Prostate gland (tissue), 2 donors: ENCODE results near the gene HOXD8. TPM values are rescaled to one million over a fixed set of nuclear protein-coding genes. Genes with fewer than 3 reads are reported as not detected.
A peak's percentile ranks its signal among the peaks of the same experiment; 100 is the strongest.

Experiments
- DNase-seq: peaks from one replicate; pipeline ENCODE4 v3.0.0-alpha.2; 2019; ENCODE audit warnings: low spot score
- H3K27ac ChIP-seq, 2 donors: fragments of 200-600 bp; sonication (generic); 2 replicates each; pipeline ENCODE4 v1.5.1; 2017 to 2019
- H3K27me3 ChIP-seq: fragments of 200-600 bp; sonication (generic); replicated peaks from 2 replicates; pipeline ENCODE4 v1.5.1; 2019; ENCODE audit not compliant: insufficient read depth
- H3K36me3 ChIP-seq, 2 donors: fragments of 200-600 bp; sonication (generic); 1 replicate in 1 of 2; 2 replicates in 1 of 2; pipeline versions ENCODE4 v1.5.1 to v1.8.1; 2017 to 2019
- H3K4me1 ChIP-seq: fragments of 200-600 bp; sonication (generic); replicated peaks from 2 replicates; pipeline ENCODE4 v1.5.1; 2019
- H3K4me3 ChIP-seq, 2 donors: fragments of 200-600 bp; sonication (generic); 2 replicates each; pipeline ENCODE4 v1.5.1; 2017 to 2019
- H3K9me3 ChIP-seq: fragments of 200-600 bp; sonication (generic); 2 replicates; pipeline ENCODE4 v1.5.1; 2017
- POLR2A ChIP-seq: fragments of 450-650 bp; IDR thresholded peaks from one replicate; pipeline ENCODE4 v1.6.1; 2016; ENCODE audit warnings: antibody characterized with exemption, mild to moderate bottlenecking
- POLR2AphosphoS5 ChIP-seq: sonication (generic); formaldehyde crosslinking; IDR thresholded peaks from one replicate; pipeline ENCODE4 v1.6.1; 2017; ENCODE audit warnings: antibody characterized with exemption
- WGBS: methylation state at CpG from one replicate; pipeline ENCODE4 v1.1.5; 2018; 5-methylcytosine and 5-hydroxymethylcytosine counted together
- intact Hi-C: fragments of 100-400 bp; cut with DNase I; formaldehyde crosslinking; loops from one replicate; pipeline ENCODE4 v1.14.2; 2022
- total RNA-seq, 2 donors: library from RNA; depleted of rRNA; stranded (reverse); fragments of >200 nt; gene quantifications; one replicate each; pipeline ENCODE4 v1.1.0, GENCODE V29; 2016
- TF ChIP-seq, protein P1 (sequence below), 4 experiments: fragments of 200-600 bp in 2 of 4; fragments of 450-650 bp in 2 of 4; sonication (generic) in 2 of 4; IDR thresholded peaks; 1 replicate in 3 of 4; 2 replicates in 1 of 4; pipeline ENCODE4 v1.5.1; 2016 to 2019; ENCODE audit warnings: antibody characterized with exemption in 4 of 4, mild to moderate bottlenecking in 2 of 4, moderate library complexity in 2 of 4

The HOXD8 gene
- total RNA-seq, 2 donors from 2014 or later, result 10.4 to 30.8 TPM

DNA sequence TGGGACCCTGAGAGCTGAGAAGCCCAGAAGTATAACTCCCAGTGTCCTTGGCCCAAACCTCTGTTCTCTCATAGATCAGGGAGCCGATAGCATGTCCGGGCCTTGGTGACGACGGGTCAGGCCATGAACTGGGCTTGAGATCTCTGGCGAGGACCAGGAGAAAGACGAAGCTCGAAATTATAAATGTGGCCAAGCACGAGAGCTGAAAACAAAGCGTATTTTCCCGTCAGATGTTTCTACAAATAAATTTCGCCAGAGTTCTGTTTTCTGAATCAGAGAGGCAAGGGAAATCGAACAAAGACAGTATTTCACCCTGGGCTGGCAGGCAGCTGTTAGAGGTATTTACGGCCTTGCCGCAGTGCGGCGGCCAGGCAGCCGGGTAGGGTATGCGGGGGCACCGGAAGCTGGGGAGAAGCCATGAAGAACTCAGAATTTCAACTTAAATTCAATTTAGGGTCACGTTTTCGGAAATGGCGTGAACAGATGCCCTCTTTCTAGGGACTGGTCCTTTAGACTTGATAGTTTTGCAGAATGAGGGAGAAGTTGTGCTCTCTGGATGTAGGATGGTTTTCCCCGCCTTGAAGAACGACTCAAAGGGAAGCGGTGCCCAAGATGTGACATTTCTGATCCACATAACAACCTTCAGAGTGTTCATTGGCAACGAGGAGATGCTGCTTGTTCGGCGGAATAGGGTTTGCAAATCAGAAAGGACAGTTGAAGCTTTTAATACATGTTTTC, 9.6 kb downstream of the HOXD8 start:
- no peak for DNase-seq
- intact Hi-C loops, result no loop called here
- Histone ChIP-seq H3K27me3 (no peaks in the 10 kb centered on the region), H3K9me3 (no peaks in the 10 kb centered on the region), H3K4me1 (no peaks in the 10 kb centered on the region), H3K4me3 (no peak overlapping the region), H3K36me3 (no peaks in the 10 kb centered on the region), H3K27ac (no peak overlapping the region)
- 62% methylated on average over 28 of the region's 28 CpGs for WGBS
- no peak for TF ChIP-seq POLR2A
- TF ChIP-seq POLR2AphosphoS5, result no peak
- TF ChIP-seq, protein P1, sequence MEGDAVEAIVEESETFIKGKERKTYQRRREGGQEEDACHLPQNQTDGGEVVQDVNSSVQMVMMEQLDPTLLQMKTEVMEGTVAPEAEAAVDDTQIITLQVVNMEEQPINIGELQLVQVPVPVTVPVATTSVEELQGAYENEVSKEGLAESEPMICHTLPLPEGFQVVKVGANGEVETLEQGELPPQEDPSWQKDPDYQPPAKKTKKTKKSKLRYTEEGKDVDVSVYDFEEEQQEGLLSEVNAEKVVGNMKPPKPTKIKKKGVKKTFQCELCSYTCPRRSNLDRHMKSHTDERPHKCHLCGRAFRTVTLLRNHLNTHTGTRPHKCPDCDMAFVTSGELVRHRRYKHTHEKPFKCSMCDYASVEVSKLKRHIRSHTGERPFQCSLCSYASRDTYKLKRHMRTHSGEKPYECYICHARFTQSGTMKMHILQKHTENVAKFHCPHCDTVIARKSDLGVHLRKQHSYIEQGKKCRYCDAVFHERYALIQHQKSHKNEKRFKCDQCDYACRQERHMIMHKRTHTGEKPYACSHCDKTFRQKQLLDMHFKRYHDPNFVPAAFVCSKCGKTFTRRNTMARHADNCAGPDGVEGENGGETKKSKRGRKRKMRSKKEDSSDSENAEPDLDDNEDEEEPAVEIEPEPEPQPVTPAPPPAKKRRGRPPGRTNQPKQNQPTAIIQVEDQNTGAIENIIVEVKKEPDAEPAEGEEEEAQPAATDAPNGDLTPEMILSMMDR (IDR thresholded peaks at IDR 0.05), result no peak

DNA sequence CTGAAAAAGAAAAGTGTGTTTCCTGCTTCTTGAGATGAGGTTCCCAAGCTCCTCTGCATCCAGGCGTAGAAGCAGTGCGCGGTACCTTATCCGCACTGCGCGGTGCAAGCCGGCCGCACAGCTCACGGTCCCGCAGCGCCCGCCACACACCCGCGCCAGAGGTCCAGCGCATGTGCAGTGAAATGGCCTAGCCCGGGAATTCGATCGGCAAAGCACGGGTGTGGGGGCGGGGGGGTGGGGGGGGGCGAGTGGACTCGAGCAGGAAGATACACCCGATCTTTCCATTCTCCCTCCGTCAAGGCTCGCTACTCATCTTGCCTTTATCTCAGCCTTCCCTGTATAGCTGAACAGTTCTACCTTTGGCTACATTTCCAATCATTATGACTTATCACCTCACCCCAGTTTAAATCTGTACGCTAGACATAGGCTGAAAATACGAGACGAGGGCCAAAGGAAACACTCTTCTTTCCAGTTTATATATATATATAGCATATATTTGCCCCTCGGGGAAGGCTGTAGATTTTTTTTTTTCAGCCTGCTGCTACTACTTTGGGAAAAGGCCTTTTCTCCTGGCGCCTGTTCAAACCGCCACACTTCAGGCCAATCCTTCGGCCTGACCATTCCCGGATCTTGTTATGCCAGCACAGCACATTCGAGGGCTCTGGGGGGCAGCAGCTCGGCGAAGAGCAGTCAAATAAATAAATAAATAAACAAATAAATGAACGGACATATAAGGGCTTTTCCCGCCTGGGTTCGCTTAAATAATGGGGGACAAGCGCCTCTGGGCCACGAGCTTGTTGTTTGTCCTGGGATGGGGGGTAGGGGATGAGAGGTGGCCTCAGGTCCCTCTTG, 10.4 kb downstream of the HOXD8 start:
- intact Hi-C loops, result loop anchor here (1.0 to 5.0 kb wide), 3 partner anchors 315 to 497 kb away; no protein-coding TSS in a partner anchor
- peak overlapping the region; percentile 27 to 35 for H3K4me3 ChIP-seq
- no peaks in the 10 kb centered on the region for H3K27me3 ChIP-seq
- no peak overlapping the region for H3K27ac ChIP-seq
- no peak for DNase-seq
- H3K9me3 ChIP-seq, result no peaks in the 10 kb centered on the region
- no peak for TF ChIP-seq POLR2A
- 36% methylated on average over 41 of the region's 41 CpGs for WGBS
- no peaks in the 10 kb centered on the region for H3K36me3 ChIP-seq
- H3K4me1 ChIP-seq, result no peaks in the 10 kb centered on the region

DNA sequence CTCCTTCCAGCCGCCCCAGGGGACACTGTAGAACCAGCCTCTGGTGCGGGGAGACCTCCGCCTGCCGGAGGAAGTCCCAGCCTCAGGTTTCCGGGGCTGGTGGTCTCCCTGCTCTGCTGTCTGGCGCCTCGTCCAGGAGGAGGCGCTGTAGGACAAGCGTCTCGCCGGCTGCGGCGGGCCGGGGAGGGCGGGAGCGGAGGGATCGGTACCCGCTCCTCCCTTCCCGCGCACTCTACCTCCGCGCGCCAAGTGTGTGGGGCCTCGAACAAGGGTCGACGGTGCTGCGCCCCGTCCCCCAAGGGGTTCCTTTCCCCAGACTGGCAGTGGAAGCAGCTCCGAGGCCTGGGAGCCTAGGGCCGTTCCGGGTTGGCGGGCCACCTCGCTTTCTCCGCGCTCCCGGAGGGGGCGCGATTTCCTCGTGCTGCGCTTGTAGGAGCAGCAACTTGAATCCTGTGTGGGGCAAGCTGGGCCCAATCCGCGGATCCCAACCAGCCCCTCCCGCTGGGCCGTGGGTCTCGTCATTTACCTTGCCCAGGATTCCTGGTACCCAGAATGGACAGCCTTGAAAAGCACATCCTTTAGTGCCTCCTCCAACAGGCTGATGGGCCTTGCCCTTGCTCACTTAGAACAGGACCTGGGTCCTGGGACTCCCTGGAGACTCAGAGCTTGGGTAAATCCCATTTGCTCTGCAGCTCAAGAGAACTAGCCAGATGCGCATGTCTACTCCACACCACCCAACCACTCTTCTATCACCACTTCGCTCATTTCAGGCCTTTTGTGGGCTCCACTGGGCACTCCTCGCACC, 11.2 kb downstream of the HOXD8 start:
- Histone ChIP-seq H3K27me3 (no peaks in the 10 kb centered on the region), H3K4me1 (no peaks in the 10 kb centered on the region), H3K36me3 (no peaks in the 10 kb centered on the region), H3K9me3 (no peaks in the 10 kb centered on the region), H3K4me3 (peak overlapping the region; percentile 27 to 35), H3K27ac (no peak overlapping the region)
- intact Hi-C loops, result loop anchor here (1.0 to 5.0 kb wide), 3 partner anchors 315 to 497 kb away; no protein-coding TSS in a partner anchor
- TF ChIP-seq, protein P1 (IDR thresholded peaks at IDR 0.05), result peak; percentile 86 to 91 (median 89)
- TF ChIP-seq POLR2AphosphoS5 (peak; percentile 41), POLR2A (no peak)
- 11% methylated on average over 47 of the region's 48 CpGs for WGBS
- DNase-seq, result peak; percentile 47

DNA sequence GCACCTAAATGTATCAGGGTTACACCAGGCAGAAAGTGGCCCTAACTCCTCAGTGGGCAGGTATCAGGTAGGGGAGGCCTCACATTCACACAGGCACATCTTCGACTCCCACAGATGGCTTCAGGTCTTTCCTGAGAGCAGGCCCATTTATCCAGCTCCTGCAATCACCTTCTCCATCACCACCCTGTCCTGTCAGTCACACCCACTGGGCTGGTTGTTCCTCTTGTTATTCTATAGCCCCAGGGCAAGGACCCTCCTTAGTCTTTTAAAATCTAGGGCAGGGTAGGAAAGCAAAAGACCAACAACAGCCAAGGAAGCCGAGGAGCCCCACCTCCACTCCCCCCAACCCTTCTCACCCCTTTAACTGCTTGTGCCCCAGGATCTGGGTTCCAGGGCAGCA, 12.8 kb downstream of the HOXD8 start:
- no peaks in the 10 kb centered on the region for H3K4me1 ChIP-seq
- TF ChIP-seq POLR2A, result no peak
- TF ChIP-seq, protein P1 (IDR thresholded peaks at IDR 0.05), result no peak
- H3K9me3 ChIP-seq, result no peaks in the 10 kb centered on the region
- DNase-seq, result no peak
- intact Hi-C loops, result loop anchor here (5.0 kb wide), 1 partner anchor 495 kb away; no protein-coding TSS in a partner anchor
- H3K27ac ChIP-seq, result no peak overlapping the region
- no peak overlapping the region for H3K4me3 ChIP-seq
- 96% methylated on average over 2 of the region's 2 CpGs for WGBS
- H3K36me3 ChIP-seq, result no peaks in the 10 kb centered on the region
- H3K27me3 ChIP-seq, result no peaks in the 10 kb centered on the region
